HG03066 (cell line): ENCODE results near the gene NUP37.
"Not testable (repeated sequence)": the region's sequence is repeated elsewhere in the genome, so short reads cannot be mapped to it uniquely, and the experiment has no call there.

Source experiments
- ATAC-seq: cut with Tn5 transposase; IDR thresholded peaks from one replicate; pipeline ENCODE4 v1.9.1; 2021; ENCODE audit warnings: low read depth; ENCODE audit not compliant: unreplicated experiment

Gene NUP37

DNA sequence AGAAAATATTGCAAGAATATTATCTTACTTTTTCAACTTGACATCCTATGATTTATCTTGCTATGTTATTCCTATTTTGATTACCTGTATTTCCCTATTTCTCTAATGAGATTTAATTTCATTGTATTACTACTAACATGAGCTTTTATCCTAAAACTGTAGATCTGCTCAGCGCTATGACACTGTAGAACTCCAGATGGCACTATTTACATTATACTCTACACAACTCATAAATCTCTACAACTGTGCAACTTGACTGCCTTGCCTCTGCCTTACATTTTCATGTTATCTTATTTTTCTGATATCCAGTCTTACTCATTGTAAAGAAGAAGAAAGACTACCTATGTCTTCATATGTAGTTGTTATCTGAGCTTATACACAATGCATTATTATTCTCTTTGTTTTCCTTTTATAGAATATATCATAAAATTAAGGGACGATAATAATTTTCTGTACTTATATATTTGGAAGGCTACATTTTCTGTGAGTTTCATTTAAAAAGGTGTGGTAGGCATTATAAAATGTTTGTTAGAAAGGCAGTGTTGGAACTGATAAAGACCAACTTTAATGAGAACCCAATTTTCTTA, 24.1 kb downstream of the NUP37 start:
- ATAC-seq, result no peak

DNA sequence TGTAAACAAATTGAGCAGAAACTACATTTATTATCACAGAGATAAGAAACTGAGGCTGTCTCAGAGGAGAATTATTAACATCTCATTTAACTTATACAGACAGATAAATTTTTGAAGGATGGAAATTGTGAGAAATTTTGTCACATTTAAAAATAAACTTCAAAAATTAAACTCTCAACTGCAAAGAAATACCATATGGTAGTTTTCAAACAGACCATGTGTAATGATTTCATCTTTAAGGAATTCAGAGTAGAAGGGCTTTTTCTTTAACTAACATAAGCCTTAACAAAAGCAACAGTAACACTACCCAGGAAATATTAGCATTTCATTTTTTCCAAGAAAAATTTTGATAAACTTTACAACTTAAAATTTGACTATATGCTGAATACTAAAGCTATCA, 26.6 kb downstream of the NUP37 start:
- no peak for ATAC-seq

GRCh38 chr12:102089228-102089835, 30.6 kb downstream of the NUP37 start:
- ATAC-seq, result not testable (repeated sequence)

DNA sequence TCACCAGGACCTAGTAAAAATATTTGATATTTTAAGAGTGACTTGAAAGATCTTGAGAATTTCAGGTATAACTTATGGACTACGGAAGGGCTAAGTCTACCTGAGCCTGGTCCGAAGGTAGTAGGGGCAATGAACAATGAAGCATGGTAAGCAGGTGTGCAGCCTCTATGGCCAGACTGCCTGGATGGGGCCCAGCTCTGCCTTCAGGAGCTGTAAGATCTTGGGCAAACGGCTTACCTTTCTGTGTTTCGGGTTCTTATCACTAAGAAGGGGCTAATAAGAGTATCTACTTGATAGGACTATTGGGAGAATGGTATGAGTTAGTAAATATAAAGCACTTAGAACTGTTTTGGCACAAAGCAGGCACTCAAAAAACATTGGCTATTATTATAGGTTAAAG, 39.1 kb downstream of the NUP37 start:
- ATAC-seq, result no peak

GRCh38 chr12:102072092-102072491, 47.8 kb downstream of the NUP37 start:
- not testable (repeated sequence) for ATAC-seq

DNA sequence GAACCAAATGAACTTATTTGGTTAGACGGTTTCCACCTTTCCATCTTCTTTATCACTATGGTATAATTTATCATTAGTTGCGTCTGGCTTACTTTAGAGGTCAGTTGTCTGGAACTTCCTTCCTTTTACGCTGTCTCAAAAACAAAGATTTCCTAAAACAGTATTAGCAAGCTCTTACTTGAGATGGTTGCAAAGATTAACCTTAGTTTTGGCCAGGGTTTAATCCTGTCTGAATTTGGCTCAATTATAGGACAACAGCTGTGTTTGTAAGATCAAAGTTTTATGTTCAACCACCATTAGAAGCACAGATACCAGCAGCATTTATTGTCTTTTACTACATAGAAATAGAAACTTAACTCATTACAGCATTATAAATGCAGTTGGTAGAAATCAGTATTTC, 50.2 kb downstream of the NUP37 start:
- no peak for ATAC-seq

DNA sequence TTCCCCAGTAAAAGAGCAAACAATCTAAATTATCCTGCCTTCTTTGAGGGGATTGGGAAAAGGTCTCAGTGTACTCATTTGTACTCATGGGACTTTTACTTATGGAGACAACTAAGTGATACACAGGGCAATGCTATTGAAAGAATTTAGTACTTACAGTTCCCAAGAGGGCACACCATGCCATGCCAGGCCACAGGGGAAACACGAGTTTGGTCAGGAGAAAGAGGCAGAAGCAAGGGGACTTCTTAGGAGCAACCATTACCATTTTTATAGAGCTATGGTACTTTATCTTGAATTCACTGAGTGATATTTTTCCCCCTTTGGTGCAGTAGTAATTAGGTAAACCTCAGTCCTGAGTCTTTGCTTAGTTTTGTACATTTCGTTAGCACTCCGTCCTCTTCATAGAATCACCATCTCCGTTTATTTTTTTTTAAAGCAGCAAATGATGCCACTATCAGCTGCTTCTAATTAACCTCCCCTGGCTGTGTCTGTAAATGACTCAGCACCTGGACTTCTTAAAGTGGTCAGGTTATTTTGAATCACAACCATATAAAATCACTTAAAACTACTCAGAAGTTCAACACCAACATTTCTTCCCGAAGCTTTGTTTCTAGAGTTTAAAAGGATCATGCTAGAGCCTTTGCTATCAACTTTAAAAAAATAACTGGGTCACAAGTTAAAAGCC, 52.2 kb downstream of the NUP37 start:
- no peak for ATAC-seq

DNA sequence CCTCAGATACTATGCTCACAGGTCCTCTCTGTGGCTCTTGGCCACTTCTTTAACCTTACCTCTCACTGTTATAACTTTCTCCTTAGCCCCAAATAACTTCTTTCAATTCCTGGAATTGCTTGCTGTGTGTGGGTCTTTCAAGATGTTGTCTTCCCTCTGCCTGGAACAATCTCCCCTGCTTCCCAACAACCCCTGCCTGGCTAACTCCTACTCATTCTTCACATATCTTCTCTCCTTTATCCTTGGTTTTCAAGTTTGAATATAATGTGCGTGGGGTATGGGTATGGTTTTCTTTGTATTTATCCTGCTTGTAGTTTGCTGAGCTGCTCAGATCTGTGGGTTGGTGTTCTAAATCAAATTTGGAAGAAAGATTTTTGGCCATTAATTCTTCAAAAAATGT, 55.4 kb downstream of the NUP37 start:
- no peak for ATAC-seq

- ATAC-seq, result no peak
These were observed 56.8 kb downstream of the NUP37 start for GRCh38 chr12:102063069-102063468.

- no peak for ATAC-seq
These were observed 57.5 kb downstream of the NUP37 start for GRCh38 chr12:102062419-102062806.

GRCh38 chr12:102061560-102062418, 58.1 kb downstream of the NUP37 start, which contains the start of gene WASHC3:
Gene WASHC3 (minus strand): TSS chr12:102061991. CDS start chr12:102061962, 29 bp downstream.
- ATAC-seq, result peak; percentile 97

GRCh38 chr12:102061096-102061559, 58.8 kb downstream of the NUP37 start:
- peak; percentile 28 for ATAC-seq

DNA sequence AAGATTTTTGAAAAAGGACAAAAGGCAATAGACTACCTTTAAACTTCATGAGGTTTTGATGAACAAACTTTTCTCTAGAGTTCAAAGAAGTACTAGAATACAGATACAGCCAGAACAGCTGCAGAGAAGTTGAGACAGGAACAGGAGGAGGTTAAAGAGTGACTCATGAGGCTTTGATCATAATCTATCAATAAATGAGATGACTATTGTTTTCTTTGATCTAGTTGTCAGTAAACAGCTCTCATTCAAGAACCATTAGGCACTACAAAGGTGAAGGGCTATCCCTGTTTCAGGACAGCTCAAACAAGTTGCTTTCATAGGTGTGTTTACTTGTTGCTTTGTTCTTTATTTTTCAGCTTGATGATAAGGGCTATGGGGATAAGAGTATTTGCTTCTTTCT, 60.6 kb downstream of the NUP37 start:
- ATAC-seq, result no peak

DNA sequence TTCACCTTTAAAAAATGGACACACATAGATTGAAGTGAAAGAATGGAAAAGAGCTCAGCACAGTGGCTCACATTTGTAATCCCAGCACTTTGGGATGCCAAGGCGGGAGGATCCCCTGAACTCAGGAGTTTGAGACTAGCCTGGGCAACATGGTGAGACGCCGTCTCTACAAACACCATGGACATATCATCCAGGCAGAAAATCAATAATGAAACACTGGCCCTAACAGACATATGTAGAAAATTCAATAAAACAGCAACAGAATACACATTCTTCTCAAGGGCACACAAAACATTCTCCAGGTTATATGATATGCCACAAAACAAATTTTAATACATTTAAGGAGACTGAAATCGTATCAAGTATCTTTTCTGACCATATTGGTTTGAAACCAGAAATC, 65.6 kb downstream of the NUP37 start:
- ATAC-seq, result no peak

- ATAC-seq, result no peak
These were observed 66.9 kb downstream of the NUP37 start for GRCh38 chr12:102053062-102053349.

- ATAC-seq, result no peak
These were observed 67.5 kb downstream of the NUP37 start for GRCh38 chr12:102052192-102053061.

DNA sequence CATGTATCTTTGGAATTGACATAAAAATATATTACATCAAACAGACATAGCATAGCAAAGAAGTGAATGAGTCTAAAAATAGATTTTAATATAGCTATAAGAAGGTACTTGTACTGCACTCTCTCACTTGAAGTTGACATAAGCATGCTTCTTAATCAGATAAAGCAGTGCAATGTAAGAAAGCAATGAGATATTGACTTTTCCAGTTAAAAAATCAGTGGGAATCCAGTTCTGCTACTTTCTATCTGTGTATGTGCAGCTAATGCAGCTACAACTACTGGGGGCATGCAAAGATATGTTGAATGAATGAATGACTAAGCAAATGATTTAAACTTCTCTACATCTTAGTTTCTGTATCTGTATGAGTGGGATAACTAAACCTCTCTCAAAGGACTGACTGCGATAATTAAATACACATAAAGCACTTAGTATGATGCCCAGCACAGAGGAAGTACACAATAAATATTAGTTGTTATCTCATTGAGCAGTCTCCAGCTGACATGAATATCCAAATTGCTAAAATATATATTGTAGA, 68.4 kb downstream of the NUP37 start:
- ATAC-seq, result peak; percentile 60

DNA sequence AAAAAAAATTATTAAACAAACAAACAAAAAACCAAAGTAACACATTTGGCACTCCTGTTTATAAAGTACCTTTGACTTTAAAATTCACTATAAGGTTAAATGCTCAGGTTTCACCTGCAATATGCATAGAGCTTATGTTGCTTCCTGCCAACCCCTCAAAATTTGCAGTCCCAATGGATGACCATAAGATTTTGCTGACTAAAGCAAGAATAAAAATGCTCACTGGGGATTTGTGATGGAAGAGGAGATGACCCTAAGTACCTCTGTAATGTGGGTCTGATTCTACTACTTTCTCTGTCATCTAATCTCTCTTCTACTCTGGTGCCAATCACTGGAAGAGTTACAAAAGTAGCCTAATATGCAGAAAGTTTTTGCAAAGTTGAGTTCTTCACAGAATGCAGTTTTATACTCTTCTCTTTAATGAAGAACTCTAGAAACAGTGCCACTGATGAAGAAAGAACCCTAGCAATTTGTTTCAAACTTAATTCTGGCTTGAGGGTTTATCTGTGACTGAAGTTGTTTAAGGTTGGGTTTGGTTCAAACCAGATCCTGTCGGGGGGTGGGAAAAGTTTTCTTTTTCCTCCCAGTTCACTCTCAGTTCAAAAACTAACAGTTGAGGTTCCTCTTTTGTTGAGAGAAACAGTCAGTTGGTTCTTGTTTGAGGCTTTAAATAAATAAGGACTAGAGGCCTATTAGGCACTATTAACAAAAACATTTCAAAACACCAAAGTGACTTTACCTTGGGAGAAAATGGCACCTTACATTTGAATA, 69.1 kb downstream of the NUP37 start:
- ATAC-seq, result peak; percentile 21

GRCh38 chr12:102043928-102044327, 76.0 kb downstream of the NUP37 start:
- peak; percentile 90 for ATAC-seq
